K562 (cell line): ENCODE data around the gene NBR1. TPM values are rescaled to one million over a fixed set of nuclear protein-coding genes. Genes with fewer than 3 reads are reported as not detected.
"Not testable (repeated sequence)": the region's sequence is repeated elsewhere in the genome, so short reads cannot be mapped to it uniquely, and the experiment has no call there.

ENCODE experiments used
- ATAC-seq: fragments of 200-7000 bp; cut with Tn5 transposase; 3 replicates; pipeline ENCODE4 v1.9.1; 2020; ENCODE audit warnings: moderate library complexity
- BruUV-seq: library from RNA; stranded (reverse); fragments of 400-500 nt; replicated peaks from 2 replicates; lab custom pipeline; 2021; lab: Mats Ljungman, UMichigan
- CTCF ChIA-PET: fragments of 300-600 bp; formaldehyde crosslinking; extraction: SDS; loops from one replicate; lab custom pipeline; 2021; ENCODE audit warnings: low intra/inter-chr PET ratio; lab: Yijun Ruan, JAX
- POLR2A ChIA-PET: fragments of 300-600, 350-650 bp; sonication (Branson Sonifier 250); formaldehyde crosslinking; extraction: SDS; loops from one replicate; lab custom pipeline; 2021; ENCODE audit warnings: antibody characterized with exemption, inconsistent platforms; lab: Yijun Ruan, JAX
- DNase-seq, 4 experiments: peaks; one replicate each; pipeline versions ENCODE4 v3.0.0 to v3.0.0-alpha.2; 2011 to 2018; ENCODE audit warnings: low spot score in 3 of 4, mixed read lengths in 3 of 4; ENCODE audit errors: extremely low read depth in 1 of 4
- FAIRE-seq: peaks from 2 replicates; lab custom pipeline; 2011; peaks lifted over from hg19 to GRCh38; lab: Jason Lieb, UNC
- H2AFZ ChIP-seq: 2 replicates; pipeline ENCODE4 v1.6.0; 2011; ENCODE audit warnings: low read depth, low read length, control low read depth, inconsistent platforms
- H3K27ac ChIP-seq: fragments of 200-600 bp; 3 replicates; pipeline ENCODE4 v1.8.0; 2011; ENCODE audit warnings: low read depth, mild to moderate bottlenecking, control low read depth, inconsistent platforms, low read length, moderate library complexity, mixed read lengths; ENCODE audit errors: extremely low read depth
- H3K27me3 ChIP-seq, 2 experiments: fragments of 300-600 bp in 1 of 2; 2 replicates in 1 of 2; 3 replicates in 1 of 2; pipeline versions ENCODE4 v1.6.0 to v1.8.0; 2011; ENCODE audit warnings: inconsistent platforms in 2 of 2, low read length in 2 of 2, mild to moderate bottlenecking in 1 of 2, mixed read lengths in 1 of 2, moderate library complexity in 1 of 2; ENCODE audit not compliant: control insufficient read depth in 2 of 2, insufficient read depth in 2 of 2
- H3K36me3 ChIP-seq: fragments of 300-600 bp; 3 replicates; pipeline ENCODE4 v1.8.0; 2011; ENCODE audit warnings: mild to moderate bottlenecking, low read length, inconsistent platforms; ENCODE audit not compliant: control insufficient read depth, insufficient read depth
- H3K4me1 ChIP-seq, 2 experiments: fragments of 200-600 bp in 1 of 2; replicated peaks in 1 of 2; 2 replicates in 1 of 2; 3 replicates in 1 of 2; pipeline versions ENCODE4 v1.5.1 to v1.8.0; 2011; ENCODE audit warnings: inconsistent platforms in 2 of 2, low read length in 2 of 2, mild to moderate bottlenecking in 1 of 2, mixed read lengths in 1 of 2, moderate library complexity in 1 of 2; ENCODE audit not compliant: control insufficient read depth in 2 of 2, insufficient read depth in 2 of 2
- H3K4me2 ChIP-seq: 2 replicates; pipeline ENCODE4 v1.6.1; 2011; ENCODE audit warnings: low read length, control low read depth, inconsistent platforms, mixed read lengths; ENCODE audit not compliant: insufficient read depth
- H3K4me3 ChIP-seq: fragments of 200-600 bp; sonication (generic), shearing (Covaris generic); 2 replicates; pipeline ENCODE4 v1.5.1; 2016; ENCODE audit warnings: control low read depth, inconsistent platforms
- H3K79me2 ChIP-seq: fragments of 200-600 bp; 3 replicates; pipeline ENCODE4 v1.8.0; 2011; ENCODE audit warnings: low read length, inconsistent platforms; ENCODE audit not compliant: control insufficient read depth, insufficient read depth
- H3K9ac ChIP-seq, 2 experiments: 2 replicates each; pipeline versions ENCODE4 v1.6.0 to v1.6.1; 2011; ENCODE audit warnings: low read depth in 2 of 2, low read length in 2 of 2, control low read depth in 1 of 2, inconsistent platforms in 1 of 2, mild to moderate bottlenecking in 1 of 2, mixed read lengths in 1 of 2; ENCODE audit not compliant: insufficient read depth in 1 of 2
- H3K9me1 ChIP-seq: one replicate; pipeline ENCODE4 v1.6.0; 2011; ENCODE audit warnings: inconsistent platforms, mild to moderate bottlenecking, low read length, moderate library complexity; ENCODE audit not compliant: control insufficient read depth, insufficient read depth
- H3K9me3 ChIP-seq: replicated peaks from 2 replicates; pipeline ENCODE4 v1.5.1; 2011; ENCODE audit warnings: low read depth, low read length, inconsistent platforms; ENCODE audit not compliant: control insufficient read depth, insufficient read depth
- H4K20me1 ChIP-seq: replicated peaks from 2 replicates; pipeline ENCODE4 v1.6.1; 2011; ENCODE audit warnings: low read length, inconsistent platforms, mixed read lengths; ENCODE audit not compliant: control insufficient read depth, insufficient read depth
- MEIS2 ChIP-seq: fragments of 450-650 bp; IDR thresholded peaks from 2 replicates; pipeline ENCODE4 v1.6.1; 2014; ENCODE audit warnings: mild to moderate bottlenecking; ENCODE audit not compliant: partially characterized antibody
- WGBS: fragments of 100-300 bp; shearing (Covaris generic); methylation state at CpG from one replicate; pipeline ENCODE4 v1.1.6; 2016; ENCODE audit warnings: low coverage, mixed read lengths; ENCODE audit not compliant: insufficient coverage; ENCODE audit errors: missing lambda C conversion rate; 5-methylcytosine and 5-hydroxymethylcytosine counted together
- in situ Hi-C: fragments of 300-500 bp; cut with MboI; formaldehyde crosslinking; loops from 4 replicates; pipeline ENCODE4 v1.15.0; 2018; ENCODE audit warnings: inconsistent platforms, mixed read lengths
- intact Hi-C: fragments of 100-400 bp; cut with micrococcal nuclease; formaldehyde crosslinking; loops from 2 replicates; pipeline ENCODE4 v1.14.2; 2022
- polyA plus RNA-seq, 8 experiments: library from polyadenylated mRNA; depleted of rRNA in 4 of 8; stranded (reverse) in 5 of 8; unstranded in 3 of 8; fragments of >200 nt; fragmentation: Nextera tagmentation in 2 of 8; fragmentation: Illumina TruSeq in 1 of 8; extraction: Ambion mirVana in 2 of 8; extraction: Trizol in 1 of 8; gene quantifications; 2 replicates each; pipeline versions ENCODE4 v1.2.1 to v1.2.3, GENCODE V29; 2011 to 2014; ENCODE audit warnings: inconsistent platforms in 1 of 8, missing spikeins in 1 of 8
- total RNA-seq, 7 experiments: library from RNA; depleted of rRNA in 6 of 7; stranded (reverse); fragments of >200 nt in 6 of 7; fragmentation: Illumina TruSeq in 2 of 7; extraction: Trizol in 2 of 7; gene quantifications; 2 replicates each; pipeline versions ENCODE4 v1.2.1 to v1.2.3, GENCODE V29; 2011 to 2021; ENCODE audit warnings: low replicate concordance in 1 of 7
- TF ChIP-seq, protein P1 (sequence below): fragments of 450-650 bp; IDR thresholded peaks from 2 replicates; pipeline ENCODE4 v1.6.1; 2016; ENCODE audit warnings: mild to moderate bottlenecking, moderate library complexity

The NBR1 gene
- total and polyA plus RNA-seq, 9 of the 15 experiments (the other 6 are each of a cell fraction or from before 2014, with no cell fraction given) = 4.2 to 70.1 (median 39.9) TPM

DNA sequence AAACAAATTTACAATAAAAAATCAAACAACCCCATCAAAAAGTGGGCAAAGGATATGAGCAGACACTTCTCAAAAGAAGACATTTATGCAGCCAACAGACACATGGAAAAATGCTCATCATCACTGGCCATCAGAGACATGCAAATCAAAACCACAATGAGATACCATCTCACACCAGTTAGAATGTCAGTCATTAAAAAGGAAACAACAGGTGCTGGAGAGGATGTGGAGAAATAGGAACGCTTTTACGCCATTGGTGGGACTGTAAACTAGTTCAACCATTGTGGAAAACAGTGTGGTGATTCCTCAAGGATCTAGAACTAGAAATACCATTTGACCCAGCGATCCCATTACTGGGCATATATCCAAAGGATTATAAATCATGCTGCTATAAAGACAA is 34.4 kb upstream of the NBR1 start:
- ATAC-seq, H3K4me3 ChIP-seq, intact Hi-C loops, H3K4me2 ChIP-seq, H3K79me2 ChIP-seq, H2AFZ ChIP-seq, FAIRE-seq, H3K9ac ChIP-seq, H3K27me3 ChIP-seq, in situ Hi-C loops, DNase-seq, H4K20me1 ChIP-seq, H3K27ac ChIP-seq, H3K9me3 ChIP-seq, H3K4me1 ChIP-seq, H3K9me1 ChIP-seq, CTCF ChIA-PET: not testable (repeated sequence)
- WGBS = 74% methylated on average over 3 of the region's 3 CpGs
- POLR2A ChIA-PET = interaction anchor here (0.6 kb wide), 1 partner anchor 12 kb away, joined by 4 read pairs; no protein-coding TSS in a partner anchor
- peaks cover 30% of the 10 kb centered on the region; the same call in 2 of the 3 replicates for H3K36me3 ChIP-seq
- TF ChIP-seq, protein P1, sequence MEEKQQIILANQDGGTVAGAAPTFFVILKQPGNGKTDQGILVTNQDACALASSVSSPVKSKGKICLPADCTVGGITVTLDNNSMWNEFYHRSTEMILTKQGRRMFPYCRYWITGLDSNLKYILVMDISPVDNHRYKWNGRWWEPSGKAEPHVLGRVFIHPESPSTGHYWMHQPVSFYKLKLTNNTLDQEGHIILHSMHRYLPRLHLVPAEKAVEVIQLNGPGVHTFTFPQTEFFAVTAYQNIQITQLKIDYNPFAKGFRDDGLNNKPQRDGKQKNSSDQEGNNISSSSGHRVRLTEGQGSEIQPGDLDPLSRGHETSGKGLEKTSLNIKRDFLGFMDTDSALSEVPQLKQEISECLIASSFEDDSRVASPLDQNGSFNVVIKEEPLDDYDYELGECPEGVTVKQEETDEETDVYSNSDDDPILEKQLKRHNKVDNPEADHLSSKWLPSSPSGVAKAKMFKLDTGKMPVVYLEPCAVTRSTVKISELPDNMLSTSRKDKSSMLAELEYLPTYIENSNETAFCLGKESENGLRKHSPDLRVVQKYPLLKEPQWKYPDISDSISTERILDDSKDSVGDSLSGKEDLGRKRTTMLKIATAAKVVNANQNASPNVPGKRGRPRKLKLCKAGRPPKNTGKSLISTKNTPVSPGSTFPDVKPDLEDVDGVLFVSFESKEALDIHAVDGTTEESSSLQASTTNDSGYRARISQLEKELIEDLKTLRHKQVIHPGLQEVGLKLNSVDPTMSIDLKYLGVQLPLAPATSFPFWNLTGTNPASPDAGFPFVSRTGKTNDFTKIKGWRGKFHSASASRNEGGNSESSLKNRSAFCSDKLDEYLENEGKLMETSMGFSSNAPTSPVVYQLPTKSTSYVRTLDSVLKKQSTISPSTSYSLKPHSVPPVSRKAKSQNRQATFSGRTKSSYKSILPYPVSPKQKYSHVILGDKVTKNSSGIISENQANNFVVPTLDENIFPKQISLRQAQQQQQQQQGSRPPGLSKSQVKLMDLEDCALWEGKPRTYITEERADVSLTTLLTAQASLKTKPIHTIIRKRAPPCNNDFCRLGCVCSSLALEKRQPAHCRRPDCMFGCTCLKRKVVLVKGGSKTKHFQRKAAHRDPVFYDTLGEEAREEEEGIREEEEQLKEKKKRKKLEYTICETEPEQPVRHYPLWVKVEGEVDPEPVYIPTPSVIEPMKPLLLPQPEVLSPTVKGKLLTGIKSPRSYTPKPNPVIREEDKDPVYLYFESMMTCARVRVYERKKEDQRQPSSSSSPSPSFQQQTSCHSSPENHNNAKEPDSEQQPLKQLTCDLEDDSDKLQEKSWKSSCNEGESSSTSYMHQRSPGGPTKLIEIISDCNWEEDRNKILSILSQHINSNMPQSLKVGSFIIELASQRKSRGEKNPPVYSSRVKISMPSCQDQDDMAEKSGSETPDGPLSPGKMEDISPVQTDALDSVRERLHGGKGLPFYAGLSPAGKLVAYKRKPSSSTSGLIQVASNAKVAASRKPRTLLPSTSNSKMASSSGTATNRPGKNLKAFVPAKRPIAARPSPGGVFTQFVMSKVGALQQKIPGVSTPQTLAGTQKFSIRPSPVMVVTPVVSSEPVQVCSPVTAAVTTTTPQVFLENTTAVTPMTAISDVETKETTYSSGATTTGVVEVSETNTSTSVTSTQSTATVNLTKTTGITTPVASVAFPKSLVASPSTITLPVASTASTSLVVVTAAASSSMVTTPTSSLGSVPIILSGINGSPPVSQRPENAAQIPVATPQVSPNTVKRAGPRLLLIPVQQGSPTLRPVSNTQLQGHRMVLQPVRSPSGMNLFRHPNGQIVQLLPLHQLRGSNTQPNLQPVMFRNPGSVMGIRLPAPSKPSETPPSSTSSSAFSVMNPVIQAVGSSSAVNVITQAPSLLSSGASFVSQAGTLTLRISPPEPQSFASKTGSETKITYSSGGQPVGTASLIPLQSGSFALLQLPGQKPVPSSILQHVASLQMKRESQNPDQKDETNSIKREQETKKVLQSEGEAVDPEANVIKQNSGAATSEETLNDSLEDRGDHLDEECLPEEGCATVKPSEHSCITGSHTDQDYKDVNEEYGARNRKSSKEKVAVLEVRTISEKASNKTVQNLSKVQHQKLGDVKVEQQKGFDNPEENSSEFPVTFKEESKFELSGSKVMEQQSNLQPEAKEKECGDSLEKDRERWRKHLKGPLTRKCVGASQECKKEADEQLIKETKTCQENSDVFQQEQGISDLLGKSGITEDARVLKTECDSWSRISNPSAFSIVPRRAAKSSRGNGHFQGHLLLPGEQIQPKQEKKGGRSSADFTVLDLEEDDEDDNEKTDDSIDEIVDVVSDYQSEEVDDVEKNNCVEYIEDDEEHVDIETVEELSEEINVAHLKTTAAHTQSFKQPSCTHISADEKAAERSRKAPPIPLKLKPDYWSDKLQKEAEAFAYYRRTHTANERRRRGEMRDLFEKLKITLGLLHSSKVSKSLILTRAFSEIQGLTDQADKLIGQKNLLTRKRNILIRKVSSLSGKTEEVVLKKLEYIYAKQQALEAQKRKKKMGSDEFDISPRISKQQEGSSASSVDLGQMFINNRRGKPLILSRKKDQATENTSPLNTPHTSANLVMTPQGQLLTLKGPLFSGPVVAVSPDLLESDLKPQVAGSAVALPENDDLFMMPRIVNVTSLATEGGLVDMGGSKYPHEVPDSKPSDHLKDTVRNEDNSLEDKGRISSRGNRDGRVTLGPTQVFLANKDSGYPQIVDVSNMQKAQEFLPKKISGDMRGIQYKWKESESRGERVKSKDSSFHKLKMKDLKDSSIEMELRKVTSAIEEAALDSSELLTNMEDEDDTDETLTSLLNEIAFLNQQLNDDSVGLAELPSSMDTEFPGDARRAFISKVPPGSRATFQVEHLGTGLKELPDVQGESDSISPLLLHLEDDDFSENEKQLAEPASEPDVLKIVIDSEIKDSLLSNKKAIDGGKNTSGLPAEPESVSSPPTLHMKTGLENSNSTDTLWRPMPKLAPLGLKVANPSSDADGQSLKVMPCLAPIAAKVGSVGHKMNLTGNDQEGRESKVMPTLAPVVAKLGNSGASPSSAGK = peak; percentile 20; the same call in 1 of the 2 replicates
- peak; percentile 6 for TF ChIP-seq MEIS2
- TSS peak; percentile 24 for BruUV-seq

DNA sequence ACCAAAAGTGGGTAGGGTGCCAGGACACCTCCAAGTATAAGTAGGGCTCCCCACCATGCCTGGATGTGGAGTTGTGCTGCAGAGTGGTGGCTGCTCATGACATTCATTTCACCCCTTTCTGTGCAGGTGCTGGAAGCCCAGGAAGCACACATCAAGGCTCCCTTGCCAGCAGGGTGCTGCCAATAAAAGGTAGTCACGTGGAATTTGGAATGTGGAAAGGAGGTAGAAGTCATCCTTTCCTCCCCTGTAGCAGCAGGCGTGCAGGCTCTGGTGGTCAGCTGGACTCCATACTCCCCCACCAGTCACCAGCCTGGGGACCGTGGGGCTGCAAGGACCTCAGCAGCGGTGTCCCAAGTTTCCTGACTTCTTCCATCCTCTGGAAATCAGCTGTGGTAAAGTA is 32.5 kb upstream of the NBR1 start:
- H3K79me2 ChIP-seq, H2AFZ ChIP-seq, in situ Hi-C loops, H3K4me3 ChIP-seq, H3K4me1 ChIP-seq, ATAC-seq, DNase-seq, intact Hi-C loops, H3K9me3 ChIP-seq, H3K9me1 ChIP-seq, H3K27me3 ChIP-seq, BruUV-seq, H3K27ac ChIP-seq, H3K9ac ChIP-seq, H4K20me1 ChIP-seq, FAIRE-seq, CTCF ChIA-PET, H3K4me2 ChIP-seq: not testable (repeated sequence)
- POLR2A ChIA-PET = interaction anchor here (0.6 to 1.3 kb wide), 5 partner anchors 8 to 609 kb away, joined by 3 to 5 read pairs (median 4); partner anchors contain the start of gene BRCA1
- 80% methylated on average over 4 of the region's 4 CpGs for WGBS
- H3K36me3 ChIP-seq = peaks cover 16% of the 10 kb centered on the region; the same call in 2 of the 3 replicates
